Left lung (tissue), 10 donors: ENCODE data around the gene SCN2B. TPM values are rescaled to one million over a fixed set of nuclear protein-coding genes. Genes with fewer than 3 reads are reported as not detected.

Source experiments
- ATAC-seq: fragments of 200-7000 bp; cut with Tn5 transposase; one replicate; pipeline ENCODE4 v1.9.1; 2020; ENCODE audit warnings: moderate library complexity
- DNase-seq, 4 donors: peaks; one replicate each; pipeline ENCODE4 v3.0.0-alpha.2; 2013 to 2020
- H3K27ac ChIP-seq, 2 donors: fragments of 200-600 bp; sonication (generic) in 1 of 2; one replicate each; pipeline versions ENCODE4 v1.5.0 to v1.8.0; 2020 to 2021
- H3K27me3 ChIP-seq, 2 donors: fragments of 200-600 bp; sonication (generic) in 1 of 2; one replicate each; pipeline versions ENCODE4 v1.5.0 to v1.8.0; 2020 to 2021
- H3K36me3 ChIP-seq, 2 donors: fragments of 200-600 bp; sonication (generic) in 1 of 2; one replicate each; pipeline versions ENCODE4 v1.5.0 to v1.8.0; 2020 to 2021
- H3K4me1 ChIP-seq, 2 donors: fragments of 200-600 bp; one replicate each; pipeline ENCODE4 v1.8.0; 2021
- H3K4me3 ChIP-seq, 2 donors: fragments of 200-600 bp; sonication (generic) in 1 of 2; one replicate each; pipeline versions ENCODE4 v1.5.0 to v1.8.0; 2020 to 2021; ENCODE audit warnings: mild to moderate bottlenecking in 1 of 2
- H3K9me3 ChIP-seq, 2 donors: fragments of 200-600 bp; sonication (generic) in 1 of 2; one replicate each; pipeline versions ENCODE4 v1.5.0 to v1.8.0; 2020 to 2021
- CTCF ChIP-seq, 2 donors: fragments of 200-600 bp; sonication (generic) in 1 of 2; IDR thresholded peaks; one replicate each; pipeline versions ENCODE4 v1.5.0 to v1.8.0; 2021; ENCODE audit warnings: antibody characterized with exemption in 2 of 2
- intact Hi-C, 2 donors: fragments of 100-400 bp; cut with DNase I; formaldehyde crosslinking; loops; one replicate each; pipeline versions ENCODE4 v1.11.2 to v1.14.2; 2022
- polyA plus RNA-seq, 6 donors: library from polyadenylated mRNA; unstranded; fragments of 120-200 nt; gene quantifications; one replicate each; pipeline ENCODE4 v1.2.1, GENCODE V29; 2013; ENCODE audit not compliant: insufficient read length in 6 of 6
- total RNA-seq, 2 donors: library from RNA; stranded (reverse); fragmentation: NEBNext Ultra II Directional; extraction: Animal tissue kit (Norgen Biotek cat#: 25700); gene quantifications; one replicate each; pipeline ENCODE4 v1.2.1, GENCODE V29; 2021
- donor health status: DM: no; HTN: yes; CAD: no.
- donor health status: DM: no; HTN: no; CAD: no.

SCN2B gene
- total and polyA plus RNA-seq, 8 donors: 1.0 to 5.9 (median 4.8) TPM

- ATAC-seq: no peak
- DNase-seq: no peak
- intact Hi-C loops: no loop called here
- no peak for TF ChIP-seq CTCF (IDR thresholded peaks at IDR 0.05)
- Histone ChIP-seq H3K27me3 (peaks cover 0 to 8% of the 10 kb centered on the region in 2 donors), H3K4me1 (peaks cover 0 to 7% of the 10 kb centered on the region in 2 donors), H3K36me3 (no peaks in the 10 kb centered on the region), H3K4me3 (no peak overlapping the region), H3K9me3 (no peaks in the 10 kb centered on the region), H3K27ac (no peak overlapping the region)
Observed at GRCh38 chr11:118124929-118125535, 51.4 kb downstream of the SCN2B start.

GRCh38 chr11:118120793-118121192 is 55.6 kb downstream of the SCN2B start:
- H3K4me1 ChIP-seq: no peaks in the 10 kb centered on the region
- no peak for ATAC-seq
- intact Hi-C loops: no loop called here
- DNase-seq: no peak
- H3K9me3 ChIP-seq: no peaks in the 10 kb centered on the region
- no peaks in the 10 kb centered on the region for H3K36me3 ChIP-seq
- no peaks in the 10 kb centered on the region for H3K27me3 ChIP-seq
- TF ChIP-seq CTCF (IDR thresholded peaks at IDR 0.05): no peak
- no peak overlapping the region for H3K4me3 ChIP-seq
- H3K27ac ChIP-seq: no peak overlapping the region

GRCh38 chr11:118117790-118118601 is 58.4 kb downstream of the SCN2B start:
- Histone ChIP-seq H3K9me3 (no peaks in the 10 kb centered on the region), H3K4me1 (no peaks in the 10 kb centered on the region), H3K4me3 (no peak overlapping the region), H3K27ac (no peak overlapping the region), H3K36me3 (no peaks in the 10 kb centered on the region), H3K27me3 (no peaks in the 10 kb centered on the region)
- intact Hi-C loops: no loop called here
- DNase-seq: no peak
- ATAC-seq: no peak
- no peak for TF ChIP-seq CTCF (IDR thresholded peaks at IDR 0.05)

GRCh38 chr11:118115048-118115447 is 61.4 kb downstream of the SCN2B start:
- no peaks in the 10 kb centered on the region for H3K9me3 ChIP-seq
- no peaks in the 10 kb centered on the region for H3K27me3 ChIP-seq
- no peaks in the 10 kb centered on the region for H3K4me1 ChIP-seq
- no peak overlapping the region for H3K4me3 ChIP-seq
- TF ChIP-seq CTCF (IDR thresholded peaks at IDR 0.05): no peak
- ATAC-seq: no peak
- intact Hi-C loops: no loop called here
- no peak for DNase-seq
- H3K27ac ChIP-seq: no peak overlapping the region
- no peaks in the 10 kb centered on the region for H3K36me3 ChIP-seq

- no peaks in the 10 kb centered on the region for H3K9me3 ChIP-seq
- H3K36me3 ChIP-seq: no peaks in the 10 kb centered on the region
- no peak for ATAC-seq
Observed at GRCh38 chr11:118114266-118114665, 62.2 kb downstream of the SCN2B start.

More at GRCh38 chr11:118114266-118114665, 62.2 kb downstream of the SCN2B start:
- Histone ChIP-seq H3K27ac (no peak overlapping the region), H3K27me3 (no peaks in the 10 kb centered on the region), H3K4me3 (no peak overlapping the region), H3K4me1 (no peaks in the 10 kb centered on the region)
- DNase-seq: no peak
- TF ChIP-seq CTCF (IDR thresholded peaks at IDR 0.05): no peak
- intact Hi-C loops: no loop called here
